Karpas-422 (cell line): ENCODE measurements around the gene CDX1. TPM values are rescaled to one million over a fixed set of nuclear protein-coding genes. Genes with fewer than 3 reads are reported as not detected.

Experiments
- DNase-seq: peaks from one replicate; pipeline ENCODE4 v3.0.0-alpha.2; 2015
- H2AFZ ChIP-seq: fragments of 200-600 bp; sonication (generic); 2 replicates; pipeline ENCODE4 v1.6.1; 2014; ENCODE audit warnings: antibody characterized with exemption, low read length, mixed read lengths
- H3K27ac ChIP-seq: fragments of 200-600 bp; sonication (generic); 2 replicates; pipeline ENCODE4 v1.5.1; 2014; ENCODE audit warnings: mild to moderate bottlenecking, low read length, moderate library complexity
- H3K27me3 ChIP-seq: fragments of 200-600 bp; sonication (generic); 2 replicates; pipeline ENCODE4 v1.6.1; 2014; ENCODE audit warnings: low read length, mixed read lengths
- H3K36me3 ChIP-seq: fragments of 200-600 bp; sonication (generic); 2 replicates; pipeline ENCODE4 v1.6.1; 2014; ENCODE audit warnings: low read length, mixed read lengths; ENCODE audit not compliant: insufficient read depth
- H3K4me1 ChIP-seq: fragments of 200-600 bp; sonication (generic); 2 replicates; pipeline ENCODE4 v1.6.1; 2014; ENCODE audit warnings: mild to moderate bottlenecking, low read length, mixed read lengths
- H3K4me2 ChIP-seq: fragments of 200-600 bp; sonication (generic); 2 replicates; pipeline ENCODE4 v1.6.1; 2014; ENCODE audit warnings: low read length, low read depth, mild to moderate bottlenecking; ENCODE audit not compliant: poor library complexity, severe bottlenecking
- H3K4me3 ChIP-seq: fragments of 200-600 bp; sonication (generic); 2 replicates; pipeline ENCODE4 v1.5.1; 2014; ENCODE audit warnings: mild to moderate bottlenecking, antibody characterized with exemption, low read length, mixed read lengths
- H3K79me2 ChIP-seq: fragments of 200-600 bp; sonication (generic); 2 replicates; pipeline ENCODE4 v1.6.1; 2014; ENCODE audit warnings: mild to moderate bottlenecking, low read length, mixed read lengths
- H3K9ac ChIP-seq: fragments of 200-600 bp; sonication (generic); 2 replicates; pipeline ENCODE4 v1.6.0; 2014; ENCODE audit warnings: low read length
- H3K9me2 ChIP-seq: fragments of 200-600 bp; sonication (generic), shearing (Covaris generic); replicated peaks from 2 replicates; pipeline ENCODE4 v1.6.0; 2014; ENCODE audit warnings: mild to moderate bottlenecking, low read length, moderate library complexity; ENCODE audit not compliant: insufficient read depth
- H3K9me3 ChIP-seq: fragments of 300-700, 200-600 bp; sonication (generic); 2 replicates; pipeline ENCODE4 v1.6.1; 2014; ENCODE audit warnings: low read length, mixed read lengths
- H4K20me1 ChIP-seq: fragments of 200-600 bp; sonication (generic); 2 replicates; pipeline ENCODE4 v1.6.1; 2014; ENCODE audit warnings: mild to moderate bottlenecking, antibody characterized with exemption, low read length, low read depth; ENCODE audit not compliant: insufficient read depth
- total RNA-seq: library from RNA; depleted of rRNA; stranded (reverse); fragments of >200 nt; shearing (Covaris generic); gene quantifications from 2 replicates; pipeline ENCODE4 v1.2.3, GENCODE V29; 2014; ENCODE audit warnings: low replicate concordance

The CDX1 gene
- total RNA-seq, 1 experiment from 2014 or later = not detected

DNA sequence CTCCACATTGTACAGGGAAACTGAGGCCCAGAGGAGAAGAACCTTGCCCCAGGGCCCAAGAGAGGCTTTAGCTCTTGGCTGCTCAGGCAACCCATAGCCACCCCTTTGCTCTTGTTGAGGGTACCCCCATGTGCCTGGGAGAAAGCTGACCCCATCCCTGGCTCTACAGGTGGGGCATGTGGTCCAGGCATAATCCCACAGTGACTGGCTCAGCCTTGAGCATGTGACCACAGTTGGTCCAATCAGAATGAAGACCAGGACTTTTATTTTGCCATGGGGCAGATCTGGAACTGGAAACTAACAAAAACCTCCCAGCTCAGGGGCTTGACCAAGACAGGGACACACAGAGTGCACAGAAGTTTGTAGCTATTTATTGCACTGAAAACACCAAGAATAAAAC, 52.6 kb downstream of the CDX1 start:
- H3K4me1 ChIP-seq = no peaks in the 10 kb centered on the region
- H3K9ac ChIP-seq = no peak overlapping the region
- H3K9me3 ChIP-seq = no peaks in the 10 kb centered on the region
- no peak for DNase-seq
- no peaks in the 10 kb centered on the region for H3K9me2 ChIP-seq
- no peaks in the 10 kb centered on the region for H3K36me3 ChIP-seq
- H2AFZ ChIP-seq = no peak overlapping the region
- no peak overlapping the region for H3K27ac ChIP-seq
- peaks cover 4% of the 10 kb centered on the region; the same call in 1 of the 2 replicates for H4K20me1 ChIP-seq
- no peak overlapping the region for H3K4me2 ChIP-seq
- no peaks in the 10 kb centered on the region for H3K79me2 ChIP-seq
- H3K4me3 ChIP-seq = no peak overlapping the region
- no peaks in the 10 kb centered on the region for H3K27me3 ChIP-seq

DNA sequence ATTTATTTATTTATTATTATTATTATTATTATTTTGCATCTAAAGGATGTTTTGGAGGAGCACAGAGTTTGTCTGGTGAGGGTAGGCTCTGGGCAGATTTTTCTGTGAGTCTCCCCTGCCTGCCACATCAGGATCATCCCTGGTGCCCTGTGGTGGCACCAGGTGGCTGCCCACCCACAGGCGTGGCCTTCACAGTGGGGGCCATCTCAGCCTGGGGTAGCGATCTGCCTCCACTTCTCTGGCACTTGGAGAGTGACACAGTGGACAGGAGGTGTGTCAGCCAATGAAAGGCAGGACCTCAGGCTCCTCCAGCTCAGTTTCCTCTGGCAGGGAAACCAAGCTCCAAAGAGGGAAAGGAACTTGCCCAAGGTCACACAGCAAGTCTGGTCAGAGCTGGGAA, 53.3 kb downstream of the CDX1 start:
- Histone ChIP-seq H3K4me1 (no peaks in the 10 kb centered on the region), H3K27me3 (no peaks in the 10 kb centered on the region), H3K9me3 (no peaks in the 10 kb centered on the region), H3K4me3 (no peak overlapping the region), H3K9me2 (no peaks in the 10 kb centered on the region), H3K36me3 (no peaks in the 10 kb centered on the region), H2AFZ (no peak overlapping the region), H3K4me2 (no peak overlapping the region), H3K27ac (no peak overlapping the region), H4K20me1 (peaks cover 4% of the 10 kb centered on the region; the same call in 1 of the 2 replicates), H3K9ac (no peak overlapping the region), H3K79me2 (no peaks in the 10 kb centered on the region)
- DNase-seq = no peak

DNA sequence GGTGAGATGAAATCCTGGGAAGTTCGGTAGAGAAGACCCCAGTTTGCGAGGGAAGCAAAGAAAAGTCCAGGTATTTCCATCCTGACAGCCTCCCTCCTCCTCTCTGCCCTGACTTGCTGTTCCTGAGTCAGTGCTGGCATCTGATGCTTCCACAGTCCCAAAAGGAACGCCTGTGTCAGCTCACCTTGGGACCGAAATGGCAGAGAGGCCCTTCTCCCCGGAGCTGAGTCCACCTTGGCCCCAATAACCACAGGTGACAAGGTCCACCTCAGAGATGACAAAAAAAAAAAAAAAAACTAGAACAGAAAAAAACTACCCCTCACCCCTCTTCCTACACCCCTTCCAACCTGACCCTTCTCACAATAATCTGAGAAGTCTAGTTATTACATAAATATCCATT, 54.9 kb downstream of the CDX1 start:
- no peak overlapping the region for H3K4me2 ChIP-seq
- H3K4me3 ChIP-seq = no peak overlapping the region
- peaks cover 4% of the 10 kb centered on the region; the same call in 1 of the 2 replicates for H4K20me1 ChIP-seq
- H3K9me2 ChIP-seq = no peaks in the 10 kb centered on the region
- H2AFZ ChIP-seq = no peak overlapping the region
- H3K4me1 ChIP-seq = no peaks in the 10 kb centered on the region
- no peaks in the 10 kb centered on the region for H3K27me3 ChIP-seq
- no peak overlapping the region for H3K27ac ChIP-seq
- no peaks in the 10 kb centered on the region for H3K9me3 ChIP-seq
- H3K36me3 ChIP-seq = no peaks in the 10 kb centered on the region
- no peaks in the 10 kb centered on the region for H3K79me2 ChIP-seq
- no peak for DNase-seq
- no peak overlapping the region for H3K9ac ChIP-seq

DNA sequence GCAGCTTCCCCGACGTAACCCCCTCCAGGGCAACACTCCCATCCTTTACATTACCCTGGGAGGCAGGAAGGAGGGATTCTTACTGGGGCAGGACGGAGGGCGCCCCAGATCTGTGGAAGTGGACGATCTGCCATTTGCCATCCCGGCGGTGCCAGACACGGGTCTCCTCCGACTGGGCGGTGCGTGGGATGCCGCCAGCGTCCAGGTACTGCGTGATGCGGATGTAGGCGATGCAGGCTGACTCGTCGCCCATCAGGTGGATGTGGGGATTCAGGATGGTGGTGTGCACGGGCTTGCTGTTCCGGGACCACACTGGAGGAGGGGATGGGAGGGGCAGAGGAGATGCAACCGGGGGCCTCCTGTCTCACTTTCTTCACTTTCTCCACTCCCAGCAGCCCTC, 56.3 kb downstream of the CDX1 start:
- Histone ChIP-seq H3K4me3 (no peak overlapping the region), H3K27me3 (no peaks in the 10 kb centered on the region)

DNA sequence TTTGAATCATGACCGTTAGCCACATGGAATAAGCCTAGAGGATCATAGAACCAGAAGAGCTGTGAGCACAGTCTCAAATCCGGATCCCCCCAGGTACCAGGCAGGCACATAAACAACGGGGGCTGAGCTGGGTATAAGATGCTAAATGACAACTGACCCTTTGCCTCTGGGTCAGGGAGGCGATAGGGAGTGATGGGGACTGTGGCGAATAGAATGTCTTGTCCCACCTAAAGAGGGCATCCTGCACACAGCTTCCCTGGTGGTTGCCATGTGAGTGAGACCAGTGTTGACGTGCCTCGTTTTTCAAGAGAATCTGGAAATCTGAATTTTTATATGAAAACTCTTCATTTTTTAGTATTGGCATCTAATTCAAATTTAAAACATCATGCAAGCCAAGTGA, 56.9 kb downstream of the CDX1 start:
- H4K20me1 ChIP-seq = no peaks in the 10 kb centered on the region
- no peaks in the 10 kb centered on the region for H3K9me3 ChIP-seq
- no peaks in the 10 kb centered on the region for H3K27me3 ChIP-seq
- H2AFZ ChIP-seq = no peak overlapping the region
- H3K4me3 ChIP-seq = no peak overlapping the region
- no peaks in the 10 kb centered on the region for H3K79me2 ChIP-seq
- H3K9ac ChIP-seq = no peak overlapping the region
- no peak for DNase-seq
- H3K36me3 ChIP-seq = no peaks in the 10 kb centered on the region
- H3K27ac ChIP-seq = no peak overlapping the region
- no peaks in the 10 kb centered on the region for H3K4me1 ChIP-seq
- H3K9me2 ChIP-seq = no peaks in the 10 kb centered on the region
- H3K4me2 ChIP-seq = no peak overlapping the region

More for the DNA sequence above, 56.3 kb downstream of the CDX1 start:
- Histone ChIP-seq H3K36me3 (no peaks in the 10 kb centered on the region), H3K9me2 (no peaks in the 10 kb centered on the region), H2AFZ (no peak overlapping the region), H3K4me2 (no peak overlapping the region), H3K4me1 (no peaks in the 10 kb centered on the region), H4K20me1 (peaks cover 1% of the 10 kb centered on the region; the same call in 1 of the 2 replicates), H3K9me3 (no peaks in the 10 kb centered on the region), H3K9ac (no peak overlapping the region), H3K27ac (no peak overlapping the region), H3K79me2 (no peaks in the 10 kb centered on the region)
- no peak for DNase-seq

DNA sequence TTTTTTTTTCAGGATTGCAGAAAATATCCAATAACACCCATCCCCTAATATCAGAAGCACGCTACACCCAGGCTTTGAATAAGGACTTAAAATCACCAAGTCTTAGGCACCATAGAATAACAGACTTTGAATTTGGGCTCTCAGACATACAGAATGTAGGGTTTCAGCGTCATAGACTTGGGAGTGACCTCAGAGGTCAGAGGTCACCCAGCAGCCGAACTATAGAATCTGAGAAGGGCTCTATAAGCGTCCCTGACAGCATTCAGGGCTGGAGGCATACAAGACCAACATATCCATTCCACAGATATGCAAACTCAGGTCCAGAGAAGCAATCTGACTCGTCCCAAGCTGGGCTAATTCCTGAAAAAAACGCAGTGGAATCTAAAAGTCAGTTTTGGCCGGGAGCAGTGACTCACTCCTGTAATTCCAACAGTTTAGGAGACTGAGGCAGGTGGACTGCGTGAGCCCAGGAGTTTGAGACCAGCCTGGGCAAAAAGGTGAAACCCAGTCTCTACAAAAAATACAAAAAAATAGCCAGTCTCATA, 58.0 kb downstream of the CDX1 start:
- H3K4me2 ChIP-seq = no peak overlapping the region
- H3K27me3 ChIP-seq = no peaks in the 10 kb centered on the region
- H3K9me2 ChIP-seq = no peaks in the 10 kb centered on the region
- H3K27ac ChIP-seq = no peak overlapping the region
- H3K9ac ChIP-seq = no peak overlapping the region
- no peaks in the 10 kb centered on the region for H3K4me1 ChIP-seq
- no peak for DNase-seq
- no peak overlapping the region for H3K4me3 ChIP-seq
- no peaks in the 10 kb centered on the region for H3K79me2 ChIP-seq
- no peaks in the 10 kb centered on the region for H3K9me3 ChIP-seq
- no peaks in the 10 kb centered on the region for H4K20me1 ChIP-seq
- no peak overlapping the region for H2AFZ ChIP-seq
- no peaks in the 10 kb centered on the region for H3K36me3 ChIP-seq

DNA sequence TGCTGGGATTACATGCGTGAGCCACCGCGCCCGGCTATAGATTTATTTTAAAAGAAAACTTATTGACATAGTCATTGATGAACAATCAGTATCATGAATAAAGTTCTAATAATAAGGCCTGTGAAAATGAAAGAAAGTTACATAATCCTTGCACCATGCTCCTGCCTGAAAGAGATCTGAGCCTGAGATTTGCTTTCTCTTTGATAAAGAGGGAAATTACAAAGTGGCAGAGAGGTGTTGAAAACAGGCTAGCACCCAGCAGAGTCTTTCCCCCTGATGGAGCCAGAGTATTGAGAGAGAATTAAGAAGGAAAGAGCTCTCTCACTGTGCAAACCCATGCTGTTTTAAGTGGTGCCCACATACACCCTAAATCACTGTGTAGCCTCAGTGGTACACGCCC, 60.5 kb downstream of the CDX1 start:
- H3K9me3 ChIP-seq = no peaks in the 10 kb centered on the region
- H3K9ac ChIP-seq = no peak overlapping the region
- no peaks in the 10 kb centered on the region for H3K36me3 ChIP-seq
- H3K4me2 ChIP-seq = no peak overlapping the region
- H3K27me3 ChIP-seq = no peaks in the 10 kb centered on the region
- H3K9me2 ChIP-seq = no peaks in the 10 kb centered on the region
- H3K79me2 ChIP-seq = no peaks in the 10 kb centered on the region
- no peak for DNase-seq
- 0 out of 2 replicates have a peak, but pooled peaks cover under 1% of the 10 kb centered on the region for H4K20me1 ChIP-seq
- H3K27ac ChIP-seq = no peak overlapping the region
- H2AFZ ChIP-seq = no peak overlapping the region
- no peak overlapping the region for H3K4me3 ChIP-seq
- no peaks in the 10 kb centered on the region for H3K4me1 ChIP-seq

DNA sequence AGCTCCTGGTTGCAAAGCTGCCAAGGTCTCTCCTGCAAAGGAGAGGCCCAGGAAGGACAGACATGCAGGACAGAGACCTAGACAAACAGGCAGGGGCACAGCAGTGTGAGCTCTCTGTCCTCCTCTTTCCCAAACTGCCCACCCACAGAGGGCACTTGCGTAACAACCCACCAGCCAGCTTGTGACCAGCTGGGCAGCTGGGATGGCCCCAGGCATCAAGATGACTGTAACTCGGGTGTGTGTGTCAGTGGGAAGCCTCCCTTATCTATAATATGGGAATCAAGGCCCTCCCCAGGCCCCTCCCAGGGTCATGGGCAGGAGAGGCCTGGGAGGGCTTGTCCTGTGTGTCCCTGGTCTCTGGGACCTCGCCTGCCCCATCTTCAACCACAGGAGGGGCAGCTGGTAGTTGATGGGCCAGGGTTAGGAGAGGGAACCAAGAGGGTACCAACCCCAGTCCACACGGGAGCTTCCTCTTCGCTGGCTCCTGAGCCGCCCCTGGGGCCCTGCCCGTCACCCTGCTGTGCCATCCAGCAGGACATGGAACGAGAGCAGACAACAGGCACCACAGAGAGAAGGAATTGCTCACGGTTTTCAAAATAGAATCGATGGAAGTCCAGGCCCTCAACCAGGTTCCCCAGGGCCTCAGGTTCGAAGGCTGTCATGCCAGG, 61.2 kb downstream of the CDX1 start:
- no peak overlapping the region for H3K27ac ChIP-seq
- no peak overlapping the region for H3K4me2 ChIP-seq
- H3K9me2 ChIP-seq = no peaks in the 10 kb centered on the region
- H3K4me1 ChIP-seq = no peaks in the 10 kb centered on the region
- no peaks in the 10 kb centered on the region for H3K36me3 ChIP-seq
- no peak for DNase-seq
- H3K79me2 ChIP-seq = no peaks in the 10 kb centered on the region
- H3K4me3 ChIP-seq = no peak overlapping the region
- H3K27me3 ChIP-seq = no peaks in the 10 kb centered on the region
- no peaks in the 10 kb centered on the region for H3K9me3 ChIP-seq
- no peak overlapping the region for H2AFZ ChIP-seq
- H3K9ac ChIP-seq = no peak overlapping the region
- 0 out of 2 replicates have a peak, but pooled peaks cover 2% of the 10 kb centered on the region for H4K20me1 ChIP-seq
